Activated naive CD4-positive, alpha-beta T cell (primary cell): Measurements from ENCODE around the gene ARF6.
A peak's percentile ranks its signal among the peaks of the same experiment; 100 is the strongest.
"Not testable (repeated sequence)": the region's sequence is repeated elsewhere in the genome, so short reads cannot be mapped to it uniquely, and the experiment has no call there.

Source experiments
- DNase-seq, 4 experiments: peaks; one replicate each; lab custom pipeline; 2025; lab: John Stamatoyannopoulos, UW

Gene ARF6

GRCh38 chr14:49892636-49893308, at the start of gene ARF6:
TSS of gene ARF6 (plus strand) at chr14:49893082. CDS start at chr14:49893737, 655 bp downstream.
- DNase-seq = peak; percentile 87 to 93 (median 91)

GRCh38 chr14:49849213-49849847, 43.6 kb upstream of the ARF6 start:
- DNase-seq = no peak

- DNase-seq = no peak
Measured at GRCh38 chr14:49851813-49852212, 41.1 kb upstream of the ARF6 start.

GRCh38 chr14:49852301-49853157, 40.4 kb upstream of the ARF6 start, which contains the start of gene NEMF:
TSS of gene NEMF (minus strand) at chr14:49852788. CDS start at chr14:49852753, 35 bp downstream.
- DNase-seq = peak; percentile 49 to 73 (median 58)

GRCh38 chr14:49853158-49853477, 39.8 kb upstream of the ARF6 start:
- no peak for DNase-seq

GRCh38 chr14:49853572-49854375, 39.1 kb upstream of the ARF6 start:
- peak; percentile 12 to 57 (median 40) for DNase-seq

GRCh38 chr14:49857427-49858003, 35.4 kb upstream of the ARF6 start:
- no peak for DNase-seq

GRCh38 chr14:49858383-49858782, 34.5 kb upstream of the ARF6 start:
- DNase-seq = no peak

GRCh38 chr14:49860988-49861698, 31.7 kb upstream of the ARF6 start:
- DNase-seq = no peak

- DNase-seq = peak; percentile 11 to 43 (median 22)
Measured at GRCh38 chr14:49861699-49862088, 31.2 kb upstream of the ARF6 start.

GRCh38 chr14:49862089-49862673, 30.7 kb upstream of the ARF6 start:
- peak; percentile 66 to 78 (median 70) for DNase-seq

- no peak for DNase-seq
Measured at GRCh38 chr14:49863487-49864281, 29.2 kb upstream of the ARF6 start.

- peak; percentile 50 to 79 (median 66) for DNase-seq
Measured at GRCh38 chr14:49865431-49865859, 27.4 kb upstream of the ARF6 start.

- peak; percentile 96 to 98 (median 97) for DNase-seq
Measured at GRCh38 chr14:49867831-49868719, 24.8 kb upstream of the ARF6 start.

GRCh38 chr14:49868720-49869114, 24.2 kb upstream of the ARF6 start:
- DNase-seq = no peak

- no peak for DNase-seq
Measured at GRCh38 chr14:49870908-49871307, 22.0 kb upstream of the ARF6 start.

GRCh38 chr14:49873548-49873947, 19.3 kb upstream of the ARF6 start:
- DNase-seq = not testable (repeated sequence)

GRCh38 chr14:49875640-49876198, 17.2 kb upstream of the ARF6 start:
- no peak for DNase-seq
